Anterior cingulate cortex (tissue), 58 donors: ENCODE data around the gene GPNMB.

Experiments used
- DNase-seq, 58 donors: peaks; one replicate each; lab custom pipeline; 2025; lab: John Stamatoyannopoulos, UW

The GPNMB gene

DNA sequence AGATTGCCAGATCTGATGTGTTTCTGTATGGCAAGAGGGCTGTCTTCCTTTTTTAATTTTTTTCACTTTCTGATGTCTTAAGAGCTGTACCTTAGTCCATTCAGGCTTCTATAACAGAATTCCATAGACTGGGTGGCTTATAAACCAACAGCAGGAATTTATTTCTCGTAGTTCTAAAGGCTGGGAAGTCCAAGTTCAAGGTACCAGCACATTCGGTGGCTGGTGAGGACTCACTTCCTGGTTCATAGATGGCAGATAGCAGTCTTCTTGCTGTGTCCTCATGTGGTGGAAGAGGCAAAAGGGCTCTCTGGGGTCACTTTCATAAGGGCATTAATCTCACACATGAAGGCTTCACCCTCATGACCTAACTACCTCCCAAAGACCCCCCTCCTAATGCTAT, 20.8 kb downstream of the GPNMB start:
- no peak for DNase-seq

DNA sequence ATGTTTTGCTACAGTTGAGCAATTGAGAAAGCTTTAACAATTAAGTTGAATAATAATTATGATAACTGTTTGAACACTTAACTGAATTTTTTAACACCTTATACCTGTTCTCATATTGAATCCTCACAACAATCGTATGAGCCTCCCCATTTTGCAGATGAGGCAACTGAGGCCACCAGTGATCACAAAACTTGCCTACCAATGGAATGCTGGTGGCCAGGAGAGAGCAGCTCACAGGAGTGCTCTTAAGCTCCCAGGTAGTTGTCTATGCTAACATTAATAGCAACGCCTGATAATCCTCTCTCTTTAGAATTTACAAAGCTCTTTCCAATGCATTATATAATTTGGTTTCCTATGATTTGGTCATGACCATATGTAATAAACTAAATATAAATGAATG, 21.6 kb downstream of the GPNMB start:
- DNase-seq = no peak

DNA sequence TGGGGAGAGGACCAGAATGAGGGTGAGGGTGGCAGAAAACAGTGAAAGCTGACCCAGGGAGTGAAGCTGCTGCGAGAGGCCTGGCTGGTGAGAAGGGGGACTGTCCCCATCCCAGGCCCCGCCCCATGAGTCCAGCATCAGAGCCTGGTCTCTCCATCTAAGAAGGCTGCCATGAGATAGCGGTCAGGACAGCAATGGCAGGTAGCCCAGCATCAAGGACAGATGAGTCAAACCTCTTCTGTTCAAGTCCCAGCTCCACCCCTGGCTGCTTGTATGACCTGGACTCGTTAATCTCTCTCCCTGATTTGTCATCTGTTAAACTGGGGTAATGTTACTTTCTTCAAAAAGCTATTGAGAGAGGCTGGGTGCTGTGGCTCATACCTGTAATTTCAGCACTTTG, 22.2 kb downstream of the GPNMB start:
- DNase-seq = no peak

DNA sequence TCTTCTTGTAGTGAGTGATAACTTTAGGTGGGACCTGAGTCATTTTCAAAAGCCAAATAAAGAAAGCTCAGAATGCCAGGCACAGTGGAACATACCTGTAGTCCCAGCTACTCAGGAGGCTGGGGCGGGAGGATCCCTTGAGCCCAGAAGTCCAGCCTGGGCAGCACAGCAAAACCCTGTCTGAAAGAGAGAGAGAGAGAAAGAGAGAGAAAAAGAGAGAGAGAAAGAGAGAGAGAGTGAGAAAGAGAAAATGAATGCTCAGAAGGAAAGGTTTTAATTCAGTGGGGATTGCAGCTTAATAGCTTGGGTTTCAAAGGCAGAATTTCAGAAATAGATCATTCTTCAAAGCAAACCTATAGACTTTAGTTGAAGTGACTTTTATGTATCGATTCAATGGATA, 25.7 kb downstream of the GPNMB start:
- DNase-seq = no peak

DNA sequence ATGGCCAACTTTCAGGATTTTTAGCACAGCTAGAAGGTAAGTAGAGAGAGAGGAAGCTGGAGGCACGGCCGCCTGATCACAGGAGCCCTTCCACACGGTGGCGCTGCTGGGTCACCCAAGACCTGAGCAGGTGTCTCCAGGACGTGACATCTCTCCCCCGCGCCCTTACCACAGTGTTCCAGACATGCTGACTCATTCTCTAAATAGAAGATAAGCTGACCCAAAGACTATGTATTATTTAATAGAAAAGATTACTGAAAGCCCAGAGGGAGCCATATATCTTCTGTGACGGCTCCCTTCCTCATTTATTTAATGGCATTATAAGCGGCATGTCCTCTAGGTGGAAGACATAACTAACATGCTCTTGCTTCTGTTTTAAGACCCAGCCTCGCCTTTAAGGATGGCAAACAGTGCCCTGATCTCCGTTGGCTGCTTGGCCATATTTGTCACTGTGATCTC, 26.6 kb downstream of the GPNMB start:
- DNase-seq = peak in 35 of 58 donors; percentile 1 to 68 (median 11)

DNA sequence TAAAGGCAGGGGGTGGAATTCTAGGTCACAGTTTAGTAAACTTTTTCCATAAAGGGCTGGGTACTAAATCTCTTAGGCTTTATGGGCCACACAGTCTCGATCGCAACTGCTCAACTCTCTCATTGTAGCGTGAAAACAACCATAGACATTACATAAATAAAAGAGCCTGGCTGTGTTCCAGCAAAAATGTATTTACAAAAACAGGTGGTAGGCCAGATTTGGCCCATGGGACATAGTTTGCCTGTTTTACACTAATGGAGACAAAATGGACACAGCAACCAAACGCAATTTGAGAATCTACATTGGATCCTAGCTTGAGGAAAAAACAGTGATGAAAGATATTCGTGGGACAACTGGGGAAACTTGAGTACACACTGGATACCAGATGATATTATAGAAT, 29.3 kb downstream of the GPNMB start:
- no peak for DNase-seq

DNA sequence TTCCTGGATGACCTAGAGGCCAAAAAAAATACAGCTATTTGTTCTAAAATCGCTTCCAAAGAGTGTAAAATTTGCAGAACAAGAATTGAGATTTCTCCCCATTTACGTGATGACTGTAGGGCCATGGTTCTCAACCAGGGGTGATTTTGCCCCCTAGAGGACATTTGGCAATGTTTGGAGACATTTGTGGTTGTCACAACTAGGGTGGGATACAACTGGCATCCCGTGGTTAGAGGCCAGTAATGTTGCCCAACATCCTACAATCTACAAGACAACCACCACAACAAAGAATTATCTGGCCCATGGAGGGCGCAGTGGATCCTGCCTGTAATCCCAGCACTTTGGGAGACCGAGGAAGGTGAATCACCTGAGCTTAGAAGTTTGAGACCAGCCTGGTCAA, 29.8 kb downstream of the GPNMB start:
- no peak for DNase-seq

DNA sequence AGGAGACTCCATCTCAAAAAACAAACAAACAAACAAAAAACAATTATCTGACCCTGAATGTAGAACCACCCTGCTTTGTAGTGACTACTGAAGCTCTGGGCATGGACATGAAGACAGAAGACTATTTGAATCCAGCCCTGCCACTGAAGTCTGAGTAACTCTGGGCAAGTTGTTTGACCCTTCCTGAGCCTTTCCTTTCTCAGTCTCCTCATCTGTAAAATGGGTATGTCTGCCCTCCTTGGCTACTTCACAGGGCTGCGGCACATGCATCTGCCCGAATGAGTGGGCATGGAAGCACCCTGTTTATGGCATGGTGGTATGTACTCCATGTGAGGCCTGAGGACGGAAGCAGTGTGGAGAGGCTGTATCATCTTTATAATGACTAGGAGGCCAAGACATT, 30.4 kb downstream of the GPNMB start:
- no peak for DNase-seq

DNA sequence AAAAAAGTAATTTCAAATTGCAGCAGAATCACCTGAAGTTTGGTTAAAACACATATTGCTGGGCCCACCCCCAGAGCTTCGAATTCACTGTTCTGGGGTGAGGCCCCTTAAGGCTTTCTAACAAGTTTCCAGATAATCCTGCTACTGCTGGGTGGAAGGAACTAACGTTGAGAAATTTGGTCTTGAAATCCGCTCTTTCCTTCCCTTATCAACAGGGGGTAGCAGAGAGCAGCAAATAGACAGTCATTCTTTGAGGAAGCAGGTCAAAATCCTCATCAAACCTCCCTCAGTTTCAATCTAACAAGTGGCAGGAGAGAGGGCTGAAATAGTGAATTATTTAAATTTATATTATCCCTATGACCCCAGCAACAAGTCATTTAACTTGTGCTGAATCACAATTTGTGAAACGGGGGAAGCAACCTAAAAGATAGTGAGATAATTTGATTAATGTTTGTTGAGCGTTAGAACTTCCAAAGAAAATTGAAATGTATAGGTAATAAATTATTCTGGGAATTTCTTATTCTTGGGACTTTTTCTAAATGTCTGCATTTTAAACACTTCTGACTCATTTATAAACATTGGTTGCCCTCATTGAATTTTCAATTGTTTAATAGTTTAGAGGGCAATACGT, 30.9 kb downstream of the GPNMB start:
- DNase-seq = peak in 6 of 58 donors; percentile 0 to 34 (median 2)

DNA sequence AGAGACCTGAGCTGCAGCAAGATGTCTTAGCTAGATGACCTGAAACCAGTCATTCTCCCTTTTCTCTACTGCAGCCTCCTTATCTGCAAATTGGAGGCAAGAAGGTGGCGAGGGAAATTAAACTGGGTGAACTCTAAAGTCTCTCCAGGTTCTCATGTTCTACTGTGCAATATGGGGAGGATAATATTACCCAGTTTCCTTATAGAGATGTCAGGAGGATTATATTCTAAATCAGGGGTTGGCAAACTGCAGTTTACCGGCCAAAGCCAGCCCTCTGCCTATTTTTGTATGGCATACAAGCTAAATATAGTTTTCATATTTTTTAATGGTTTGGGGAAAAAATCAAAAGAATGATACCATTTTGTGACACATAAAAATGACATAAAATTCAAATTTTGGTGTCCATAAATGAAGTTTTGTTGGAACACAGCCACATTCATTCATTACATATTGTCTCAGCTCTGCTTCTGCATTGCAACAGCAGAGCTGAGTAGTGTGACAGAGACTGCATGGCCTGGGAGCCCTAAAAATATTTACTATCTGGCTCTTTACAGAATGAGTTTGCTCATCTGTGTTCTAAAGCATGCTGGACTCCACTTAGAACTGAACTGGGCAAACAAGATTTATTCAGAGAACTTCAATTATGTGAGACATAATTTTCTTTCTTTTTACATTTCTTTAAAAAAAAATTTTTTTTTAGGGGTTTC, 33.4 kb downstream of the GPNMB start:
- DNase-seq = no peak

DNA sequence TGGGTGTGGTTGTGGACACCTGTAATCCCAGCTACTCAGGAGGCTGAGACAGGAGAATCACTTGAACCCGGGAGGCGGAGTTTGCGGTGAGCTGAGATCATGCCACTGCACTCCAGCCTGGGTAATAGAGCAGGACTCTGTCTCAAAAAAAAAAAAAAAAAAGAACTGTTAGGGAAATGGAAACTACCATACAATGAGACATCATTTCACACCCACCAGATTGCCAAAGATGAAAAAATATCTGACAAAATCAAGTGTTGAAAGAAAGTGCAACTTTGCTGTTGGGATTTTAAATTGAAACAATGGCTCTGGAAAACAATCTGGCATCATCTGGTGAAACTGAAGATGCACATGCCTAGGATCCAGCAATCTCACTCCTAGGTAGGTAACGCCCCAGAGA, 36.5 kb downstream of the GPNMB start:
- DNase-seq = no peak

DNA sequence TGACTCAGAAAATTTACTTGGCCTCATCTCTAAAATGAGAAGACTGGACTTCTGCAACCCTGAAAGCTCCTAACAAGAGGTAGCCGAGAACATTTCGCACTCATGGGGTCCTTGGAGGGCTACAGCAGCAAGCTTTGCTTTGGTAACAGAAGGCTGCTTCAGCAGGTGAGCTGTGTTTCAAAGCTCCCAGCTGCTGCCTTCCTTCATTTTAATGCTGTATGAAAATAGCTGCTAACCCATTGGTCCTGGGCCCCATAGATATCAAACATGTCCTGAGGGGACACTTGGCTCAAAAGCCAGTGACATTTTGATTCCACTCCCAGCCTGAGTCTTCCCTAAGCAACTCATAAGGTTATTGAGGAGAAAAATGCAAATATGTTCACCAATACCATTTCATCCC, 38.3 kb downstream of the GPNMB start:
- DNase-seq = no peak

DNA sequence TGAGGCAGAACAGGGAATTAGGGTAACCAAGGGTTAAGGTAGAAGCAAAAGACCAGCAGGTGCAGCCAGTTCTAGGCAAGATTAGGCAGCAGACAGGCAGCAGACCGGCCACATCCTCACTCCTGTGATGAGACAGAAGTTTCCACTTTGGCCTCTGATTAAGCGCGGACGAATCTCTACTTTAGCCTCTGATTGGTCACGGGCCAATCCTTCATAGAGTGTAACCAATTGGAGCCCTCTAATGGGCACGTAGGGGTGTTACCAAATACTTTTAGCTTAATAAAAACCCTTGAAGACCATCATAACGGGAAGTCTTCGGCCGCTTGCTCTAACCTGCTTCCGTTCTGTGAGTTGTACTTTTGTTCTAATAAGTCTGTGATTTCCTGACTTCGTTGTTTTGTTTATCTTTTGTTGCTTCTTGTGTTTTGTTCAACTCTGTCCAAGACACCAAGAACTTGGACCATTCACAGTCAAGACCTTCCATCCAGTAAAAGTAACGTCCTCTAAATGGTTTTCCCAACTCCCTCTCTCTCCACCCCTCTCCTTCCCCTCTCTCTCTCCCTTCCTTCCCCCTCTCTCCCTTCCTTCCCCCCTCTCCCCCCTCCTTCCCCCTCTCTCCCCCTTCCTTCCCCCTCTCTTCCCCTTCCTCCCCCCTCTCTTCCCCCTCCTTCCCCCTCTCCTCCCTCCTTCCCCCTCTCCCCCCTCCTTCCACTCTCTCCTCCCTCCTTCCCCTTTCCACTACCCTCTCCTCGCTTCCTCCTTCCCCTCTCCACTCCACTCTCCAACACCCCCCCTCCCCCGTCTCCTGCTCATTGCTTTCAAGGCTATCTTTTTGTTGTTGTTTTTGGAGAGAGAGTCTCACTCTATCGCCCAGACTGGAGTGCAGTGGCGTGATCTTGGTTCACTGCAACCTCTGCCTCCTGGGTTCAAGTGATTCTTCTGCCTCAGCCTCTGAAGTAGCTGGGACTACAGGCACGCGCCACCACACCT, 39.4 kb downstream of the GPNMB start:
- DNase-seq = no peak

DNA sequence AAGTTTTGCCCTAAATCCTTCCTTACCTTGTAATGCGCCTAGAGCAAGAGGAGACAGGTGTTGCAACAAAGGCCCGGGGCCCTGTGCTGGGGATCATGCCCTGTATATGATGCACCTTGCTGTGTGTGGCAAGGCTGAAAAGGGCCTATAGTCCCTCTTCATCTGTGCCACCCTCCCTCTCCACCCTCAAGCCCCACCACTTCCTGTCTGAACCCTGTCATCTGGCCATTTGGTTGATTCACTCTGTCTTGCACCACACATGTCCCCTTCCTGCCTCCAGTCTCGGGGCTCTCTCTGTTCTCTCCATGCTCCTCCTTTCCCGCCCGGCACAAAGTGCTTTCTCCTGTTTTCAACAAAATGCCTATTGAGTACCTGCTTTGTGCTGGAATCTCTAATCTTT, 41.0 kb downstream of the GPNMB start:
- no peak for DNase-seq

DNA sequence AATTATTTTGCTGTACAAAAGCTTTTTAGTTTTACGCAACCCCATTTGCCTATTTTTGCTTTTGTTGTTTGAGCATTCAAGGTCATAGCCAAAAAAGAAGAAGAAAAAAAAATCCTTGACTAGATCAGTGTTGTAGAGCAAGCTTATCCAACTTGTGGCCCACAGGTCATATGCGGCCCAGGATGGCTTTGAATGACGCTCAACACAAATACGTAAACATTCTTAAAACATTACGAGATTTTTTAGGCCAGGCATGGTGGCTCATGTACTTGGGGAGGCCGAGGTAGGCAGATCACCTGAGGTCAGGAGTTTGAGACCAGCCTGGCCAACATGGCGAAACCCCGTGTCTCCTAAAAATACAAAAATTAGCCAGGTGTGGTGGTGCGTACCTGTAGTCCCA, 44.4 kb downstream of the GPNMB start:
- no peak for DNase-seq

DNA sequence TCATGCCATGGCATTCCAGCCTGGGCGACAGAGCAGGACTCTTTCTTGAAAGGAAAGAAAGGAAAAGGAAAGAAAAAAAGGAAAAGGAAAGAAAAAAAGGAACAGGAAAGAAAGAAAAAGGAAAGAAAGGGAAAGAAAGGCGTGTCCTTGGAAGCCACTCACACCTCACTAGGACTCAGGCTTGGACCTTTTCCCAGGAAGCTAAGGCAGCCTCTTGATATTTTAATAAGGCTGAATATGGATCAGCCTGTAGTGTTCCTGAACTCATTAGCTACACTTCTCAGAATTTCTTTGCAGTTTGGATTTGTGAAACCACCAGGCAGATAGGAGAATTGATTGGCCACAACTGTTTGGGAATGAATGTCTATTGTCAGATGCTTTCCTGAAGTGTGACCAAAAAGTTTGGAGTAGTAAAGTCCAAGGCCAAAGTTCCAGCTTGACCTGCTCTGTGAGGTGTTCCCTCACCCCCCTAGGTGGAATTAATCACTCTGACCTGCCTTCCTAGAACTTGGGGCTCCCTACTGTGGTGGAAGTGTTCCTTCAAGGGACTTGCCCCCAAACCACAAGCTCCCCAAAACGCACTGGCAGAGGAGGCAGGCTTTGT, 45.5 kb downstream of the GPNMB start:
- DNase-seq = no peak

DNA sequence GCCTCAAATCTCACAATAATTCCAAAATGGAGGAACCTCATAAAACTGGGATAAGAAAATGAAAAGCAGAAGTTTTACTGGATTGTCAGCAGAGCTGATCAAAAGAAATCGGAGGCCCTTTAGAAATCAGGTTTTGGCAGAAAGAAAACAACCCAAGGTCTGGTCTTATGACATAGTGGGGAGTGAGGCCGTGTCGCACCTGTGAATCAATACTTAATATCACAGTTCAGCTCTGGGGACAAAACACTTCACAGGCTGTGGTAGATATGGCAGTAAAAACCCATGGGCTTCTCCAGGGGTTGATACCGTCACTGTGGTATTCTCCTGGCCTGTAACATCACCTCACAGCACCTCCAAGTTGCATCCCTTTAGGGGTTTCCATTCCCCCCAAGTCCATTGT, 46.0 kb downstream of the GPNMB start:
- no peak for DNase-seq

DNA sequence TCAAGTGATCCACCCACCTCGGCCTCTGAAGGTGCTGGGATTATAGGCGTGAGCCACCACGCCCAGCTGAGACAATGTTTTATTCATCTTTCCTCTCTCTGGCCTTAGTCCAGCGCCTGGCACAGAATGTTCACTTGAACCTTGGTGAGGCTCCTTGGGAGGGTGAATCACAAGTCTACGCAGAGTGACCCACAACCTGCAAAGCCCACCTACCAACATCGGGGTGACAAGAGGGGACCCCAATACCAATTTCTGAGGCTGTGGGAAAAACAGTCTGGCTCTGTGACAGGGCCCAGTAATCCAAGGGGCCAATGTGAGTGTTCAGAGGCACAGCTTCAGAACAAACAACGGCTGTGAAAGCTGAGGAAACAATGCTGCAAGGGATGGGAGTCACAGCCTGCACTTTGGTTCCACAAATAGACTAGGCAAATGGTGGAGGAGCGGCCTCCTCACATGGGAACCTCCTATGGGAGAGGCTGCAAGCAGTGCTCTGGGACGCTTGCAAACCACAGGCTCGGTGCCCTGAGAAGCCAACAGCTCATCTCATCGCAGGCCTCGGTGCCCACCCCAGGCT, 47.0 kb downstream of the GPNMB start:
- DNase-seq = no peak

DNA sequence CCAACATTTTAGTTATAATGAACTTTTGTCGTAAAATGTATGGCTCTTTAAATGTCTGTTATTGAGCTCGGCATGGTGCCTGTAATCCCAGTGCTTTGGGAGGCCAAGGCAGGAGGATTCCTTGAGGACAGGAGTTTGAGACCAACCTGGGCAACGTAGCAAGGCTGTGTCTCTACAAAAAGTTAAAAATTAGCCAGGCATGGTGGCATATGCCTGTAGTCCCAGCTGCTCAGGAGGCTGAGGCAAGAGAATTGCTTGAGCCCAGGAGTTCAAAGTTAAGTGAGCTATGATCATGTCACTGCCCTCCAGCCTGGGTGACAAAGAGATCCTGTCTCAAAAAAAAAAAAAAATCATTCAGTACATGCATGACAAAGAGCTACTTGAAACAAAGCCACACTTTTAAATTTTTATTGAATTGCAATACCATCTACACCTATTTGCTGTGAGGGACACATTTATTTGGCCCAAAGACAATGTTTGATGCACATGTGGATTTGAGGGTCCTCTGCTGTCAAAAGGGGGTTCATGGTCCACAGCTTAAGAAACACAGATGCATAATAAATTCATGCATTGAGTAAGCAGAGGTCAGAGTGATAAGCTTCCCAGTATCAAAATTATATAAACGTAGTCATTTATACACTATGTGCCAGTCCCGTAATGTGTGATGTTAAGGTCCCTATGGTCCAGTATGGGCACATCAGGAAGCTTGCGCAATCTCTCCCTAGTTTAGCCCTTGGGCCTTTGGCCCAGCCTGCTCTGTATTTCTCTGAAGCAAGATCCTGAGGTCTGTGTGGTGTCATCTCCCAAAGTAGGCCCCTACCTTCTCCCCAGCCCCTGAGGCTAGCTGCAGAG, 48.2 kb downstream of the GPNMB start:
- DNase-seq = no peak

DNA sequence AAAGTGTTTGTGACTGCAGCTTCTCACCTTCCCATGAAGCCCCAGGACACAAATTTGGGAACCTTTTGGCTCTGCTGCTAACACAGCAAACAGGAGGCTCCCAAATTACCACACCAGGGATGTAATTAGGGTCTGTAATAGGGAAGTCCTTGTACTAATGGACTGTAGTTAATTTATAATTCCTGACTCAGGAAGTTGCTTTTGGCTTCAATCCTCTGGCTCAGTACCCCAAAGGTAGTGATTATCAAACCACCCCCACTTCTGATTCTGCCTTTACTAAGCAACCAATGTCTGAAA, 48.8 kb downstream of the GPNMB start:
- no peak for DNase-seq
